Upper lobe of left lung (tissue), 4 donors: ENCODE data around the gene FRMPD4.

ENCODE experiments used
- EP300 ChIP-seq, 4 donors: sonication (generic); formaldehyde crosslinking; IDR thresholded peaks; one replicate each; pipeline ENCODE4 v1.5.1; 2017; ENCODE audit warnings: antibody characterized with exemption in 4 of 4, control low read depth in 2 of 4
- POLR2A ChIP-seq, 4 donors: fragments of 450-650 bp; IDR thresholded peaks; one replicate each; pipeline ENCODE4 v1.5.1; 2016 to 2017; ENCODE audit warnings: antibody characterized with exemption in 4 of 4, mild to moderate bottlenecking in 2 of 4
- POLR2AphosphoS5 ChIP-seq, 2 donors: sonication (generic); formaldehyde crosslinking; IDR thresholded peaks; one replicate each; pipeline ENCODE4 v1.5.1; 2017; ENCODE audit warnings: antibody characterized with exemption in 2 of 2
- TF ChIP-seq, protein P1 (sequence below), 6 experiments: fragments of 450-650 bp in 4 of 6; fragments of 200-600 bp in 2 of 6; sonication (generic) in 2 of 6; IDR thresholded peaks; one replicate each; pipeline ENCODE4 v1.5.1; 2016 to 2019; ENCODE audit warnings: antibody characterized with exemption in 6 of 6

DNA sequence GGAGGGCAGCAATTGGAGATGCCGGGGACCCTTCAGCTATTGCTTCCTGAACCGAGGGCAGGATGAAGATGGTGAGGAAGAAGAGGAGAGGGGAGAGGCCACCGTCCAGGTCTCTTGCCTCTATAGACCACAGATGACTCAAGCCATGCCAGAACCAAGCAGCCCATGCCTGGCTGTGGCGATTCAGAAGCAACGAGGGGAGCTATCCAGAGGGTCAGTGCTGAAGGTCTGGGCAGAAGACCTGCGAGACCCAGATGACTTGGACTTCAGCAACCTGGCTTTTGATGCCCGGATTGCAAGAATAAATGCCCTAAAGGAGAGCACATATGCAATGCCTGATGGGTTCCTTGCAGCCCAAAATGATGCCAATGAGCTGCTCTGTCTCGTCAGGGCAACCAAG lies 582.8 kb downstream of the FRMPD4 start:
- TF ChIP-seq, protein P1, sequence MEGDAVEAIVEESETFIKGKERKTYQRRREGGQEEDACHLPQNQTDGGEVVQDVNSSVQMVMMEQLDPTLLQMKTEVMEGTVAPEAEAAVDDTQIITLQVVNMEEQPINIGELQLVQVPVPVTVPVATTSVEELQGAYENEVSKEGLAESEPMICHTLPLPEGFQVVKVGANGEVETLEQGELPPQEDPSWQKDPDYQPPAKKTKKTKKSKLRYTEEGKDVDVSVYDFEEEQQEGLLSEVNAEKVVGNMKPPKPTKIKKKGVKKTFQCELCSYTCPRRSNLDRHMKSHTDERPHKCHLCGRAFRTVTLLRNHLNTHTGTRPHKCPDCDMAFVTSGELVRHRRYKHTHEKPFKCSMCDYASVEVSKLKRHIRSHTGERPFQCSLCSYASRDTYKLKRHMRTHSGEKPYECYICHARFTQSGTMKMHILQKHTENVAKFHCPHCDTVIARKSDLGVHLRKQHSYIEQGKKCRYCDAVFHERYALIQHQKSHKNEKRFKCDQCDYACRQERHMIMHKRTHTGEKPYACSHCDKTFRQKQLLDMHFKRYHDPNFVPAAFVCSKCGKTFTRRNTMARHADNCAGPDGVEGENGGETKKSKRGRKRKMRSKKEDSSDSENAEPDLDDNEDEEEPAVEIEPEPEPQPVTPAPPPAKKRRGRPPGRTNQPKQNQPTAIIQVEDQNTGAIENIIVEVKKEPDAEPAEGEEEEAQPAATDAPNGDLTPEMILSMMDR (IDR thresholded peaks at IDR 0.05): no peak
- TF ChIP-seq POLR2A (IDR thresholded peaks at IDR 0.05) (no peak), EP300 (IDR thresholded peaks at IDR 0.05) (no peak), POLR2AphosphoS5 (IDR thresholded peaks at IDR 0.05) (no peak)
